Dedifferentiated amniotic fluid mesenchymal stem cell (primary cell): Measurements from ENCODE around the gene RETREG1.

Source experiments
- DNase-seq: peaks from one replicate; pipeline ENCODE4 v3.0.0-alpha.2; 2016; ENCODE audit errors: extremely low spot score

Gene RETREG1

DNA sequence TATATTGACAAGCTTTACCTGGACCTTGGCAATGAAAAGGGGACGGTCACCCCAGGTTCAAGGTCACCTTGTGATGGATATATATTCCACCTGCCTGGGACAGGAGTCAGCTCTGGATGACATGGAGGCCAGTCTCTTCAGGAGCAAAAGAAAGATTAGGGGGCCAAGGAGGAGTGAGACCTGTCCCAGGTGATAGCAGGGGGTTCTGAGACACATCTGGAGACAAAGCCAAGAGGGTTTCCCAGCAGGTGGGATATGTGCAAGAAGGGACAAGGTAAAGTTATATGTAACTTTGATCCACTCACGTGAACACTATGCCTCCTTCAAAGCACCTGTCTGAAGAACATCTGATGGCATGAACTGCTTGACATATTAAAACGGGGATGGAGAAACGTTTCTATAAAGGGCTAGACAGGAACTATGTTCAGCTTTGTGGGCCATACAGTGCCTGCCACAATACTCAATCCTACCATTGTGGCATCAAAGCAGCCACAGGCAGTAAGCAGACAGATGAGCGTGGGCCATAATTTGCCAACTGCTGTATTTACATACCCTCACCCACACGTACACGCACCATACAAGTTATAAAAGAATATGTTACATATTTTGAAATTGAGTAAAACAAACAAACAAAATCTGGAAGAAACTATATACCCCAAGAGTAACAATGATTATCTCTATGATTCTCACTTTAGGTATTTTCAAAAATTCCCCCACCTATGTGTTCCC, 88.3 kb downstream of the RETREG1 start:
- no peak for DNase-seq

DNA sequence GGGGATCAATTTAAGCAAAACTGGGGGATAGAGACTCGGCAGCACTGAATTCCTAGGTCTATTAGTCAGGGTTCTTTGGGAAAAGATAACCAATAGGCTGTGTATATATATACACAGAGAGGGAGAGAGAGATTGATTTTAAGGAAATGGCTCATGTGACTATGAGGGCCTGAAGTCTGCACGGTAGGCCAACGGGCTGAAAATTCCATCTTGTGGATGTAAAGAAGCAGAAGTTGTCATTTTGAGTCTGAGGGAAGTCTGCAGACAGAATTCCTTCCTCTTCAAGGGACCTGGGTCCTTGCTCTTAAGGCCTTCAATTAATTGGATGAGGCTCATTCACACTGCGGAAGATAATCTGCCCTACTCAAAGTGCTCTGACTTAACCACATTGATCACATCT, 91.1 kb downstream of the RETREG1 start:
- no peak for DNase-seq

DNA sequence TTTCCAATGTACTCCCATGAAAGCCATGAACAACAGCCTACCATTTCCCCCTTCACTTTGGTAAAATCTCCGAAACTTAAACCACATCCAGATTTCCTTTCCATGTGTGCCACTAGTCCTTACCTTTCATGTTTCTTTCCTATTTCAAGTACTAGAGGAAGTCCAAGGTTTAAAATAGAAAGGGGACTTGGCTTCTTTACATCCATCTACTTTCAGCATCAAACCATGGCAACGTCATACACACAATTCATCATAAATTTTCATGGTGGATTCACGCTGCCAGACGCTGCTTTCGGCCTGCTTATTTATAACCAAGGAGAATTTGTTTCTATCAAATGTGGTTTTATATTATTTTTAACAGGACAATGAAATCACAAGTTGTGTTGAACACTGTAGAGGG, 92.5 kb downstream of the RETREG1 start:
- no peak for DNase-seq

DNA sequence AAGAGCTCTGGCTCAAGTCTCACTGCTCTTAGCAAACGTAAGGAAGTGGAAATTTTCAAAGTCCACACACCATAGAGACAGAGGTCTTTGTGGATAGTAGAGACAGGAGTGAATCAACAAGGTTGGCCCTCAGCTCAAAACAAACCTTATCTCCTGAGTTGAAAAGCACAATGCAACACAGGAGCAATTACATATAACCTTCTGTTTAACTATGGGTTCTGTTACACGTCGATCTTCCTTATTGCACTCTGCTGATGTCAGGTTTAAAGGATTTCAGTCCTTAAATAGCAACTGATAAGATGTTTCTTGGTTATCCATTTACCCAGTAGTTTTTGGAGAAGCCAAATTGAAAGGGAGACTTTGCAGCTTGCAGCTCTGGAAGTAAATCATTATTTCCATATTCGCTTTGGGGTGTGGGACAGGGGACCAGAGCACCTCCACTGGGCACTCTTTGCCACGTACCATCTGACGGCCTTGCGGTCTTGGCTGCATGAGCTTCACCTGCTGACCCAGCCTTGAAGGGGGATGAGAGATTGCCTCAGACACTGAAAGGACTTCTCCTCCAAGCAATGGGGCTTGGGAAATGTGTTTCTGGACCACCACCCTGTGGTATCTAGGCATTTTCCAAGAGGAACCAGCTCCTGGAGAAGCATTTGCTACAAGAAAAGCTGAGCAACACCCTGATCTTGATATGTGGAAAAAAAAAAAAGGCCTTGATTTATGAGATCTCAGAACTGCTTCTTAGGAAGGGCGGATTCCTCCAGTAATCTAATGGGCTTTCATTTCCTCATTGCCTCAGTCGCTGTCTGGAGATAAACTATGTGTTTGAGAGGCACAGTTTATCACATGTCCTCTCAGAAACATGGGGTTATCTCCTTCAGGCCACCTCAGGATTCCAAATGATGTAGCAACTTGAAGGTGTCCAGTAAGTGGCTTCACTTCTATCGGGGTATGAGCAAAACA, 95.0 kb downstream of the RETREG1 start:
- no peak for DNase-seq

DNA sequence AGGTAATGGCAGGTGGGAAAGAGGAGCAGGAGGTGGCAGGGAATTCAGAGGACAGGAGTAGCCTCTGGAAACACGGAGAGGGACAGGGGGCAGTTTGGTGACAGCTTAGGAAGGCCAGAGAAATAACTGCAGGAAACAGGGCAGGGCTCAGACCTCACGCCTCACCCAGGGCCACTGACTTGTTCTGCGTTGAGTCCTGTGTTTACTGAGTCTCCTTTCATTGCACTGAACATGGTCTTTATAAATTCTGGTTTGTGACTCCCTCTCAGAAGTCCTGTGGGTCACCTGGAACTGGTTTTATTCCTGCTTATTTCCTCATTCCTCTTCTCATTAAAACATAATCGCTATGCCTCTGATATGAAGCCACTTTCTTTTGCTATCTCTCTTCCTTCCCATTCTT, 96.0 kb downstream of the RETREG1 start:
- DNase-seq, result no peak

DNA sequence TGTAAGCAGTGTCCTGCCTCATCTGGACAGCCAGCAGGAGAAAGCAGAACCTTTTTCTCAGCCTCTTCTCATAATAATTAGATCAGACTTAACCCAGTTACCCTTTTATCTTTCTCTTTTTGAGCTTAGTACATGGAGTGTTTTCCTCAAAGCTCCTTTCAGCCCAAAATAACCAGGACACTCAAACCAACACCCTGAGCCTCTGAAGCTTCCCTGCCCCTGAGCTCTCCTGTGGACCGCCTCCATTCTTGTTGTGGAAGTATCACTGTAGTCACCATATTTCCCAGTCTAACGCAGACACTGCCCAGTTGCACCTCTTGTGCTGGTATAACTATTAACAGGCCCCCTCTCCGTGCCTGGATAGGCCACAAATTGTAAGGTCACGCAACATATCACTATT, 97.4 kb downstream of the RETREG1 start:
- no peak for DNase-seq

DNA sequence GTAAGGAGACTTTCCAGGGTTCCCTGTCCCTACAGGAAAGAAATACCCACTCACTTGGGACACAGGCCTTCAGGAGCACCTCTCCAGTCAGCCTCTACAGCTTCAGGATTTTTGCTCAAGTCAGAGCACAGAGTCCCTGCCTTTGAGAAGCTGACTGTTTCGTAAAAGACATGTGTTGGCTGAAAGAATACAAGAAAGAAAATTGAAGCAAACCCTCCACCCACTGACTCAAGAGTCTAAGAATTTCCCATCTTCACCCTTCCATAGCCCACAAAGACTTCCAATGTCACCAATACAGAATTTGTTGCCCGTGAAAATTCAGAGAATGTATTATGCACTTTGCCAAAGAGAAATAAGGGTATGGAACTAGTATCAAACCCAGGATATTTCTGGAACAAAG, 98.2 kb downstream of the RETREG1 start:
- DNase-seq, result no peak

DNA sequence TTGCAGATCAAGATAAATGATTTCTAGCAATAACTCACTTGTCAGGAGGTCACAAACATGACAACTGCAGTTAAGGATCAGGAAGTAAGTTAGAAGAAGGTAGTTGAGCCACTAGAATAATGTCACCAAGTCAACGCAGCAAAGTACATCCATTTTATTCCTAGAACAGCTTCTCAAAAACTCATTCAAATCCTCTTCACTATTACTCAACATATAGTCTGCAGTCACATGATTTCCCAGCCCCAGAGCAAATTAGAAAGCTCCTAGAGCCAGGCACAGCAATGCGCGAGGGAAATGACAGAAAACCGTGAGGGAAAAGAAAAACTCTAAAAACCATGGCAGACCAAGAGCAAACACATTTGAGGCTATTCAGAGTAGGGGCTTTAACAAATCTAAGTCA, 101.3 kb downstream of the RETREG1 start:
- no peak for DNase-seq

DNA sequence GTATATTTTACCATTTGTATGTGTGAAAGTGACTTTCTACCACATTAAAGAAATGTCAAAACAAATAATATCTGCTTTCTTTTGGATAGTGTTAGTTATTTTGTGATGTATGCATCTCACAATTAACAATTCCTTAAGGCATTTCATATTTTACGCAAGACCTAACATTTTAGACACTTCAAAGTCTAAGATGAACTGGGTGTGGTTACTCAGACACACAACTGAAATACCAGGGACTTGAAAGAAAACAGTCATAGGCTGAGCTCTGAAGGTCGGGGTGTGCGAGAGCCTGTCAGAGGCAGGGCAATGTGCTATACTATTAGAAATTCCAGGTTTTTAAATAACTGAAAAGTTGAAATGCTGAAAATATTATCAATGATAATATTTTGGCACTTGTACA, 106.7 kb downstream of the RETREG1 start:
- no peak for DNase-seq

DNA sequence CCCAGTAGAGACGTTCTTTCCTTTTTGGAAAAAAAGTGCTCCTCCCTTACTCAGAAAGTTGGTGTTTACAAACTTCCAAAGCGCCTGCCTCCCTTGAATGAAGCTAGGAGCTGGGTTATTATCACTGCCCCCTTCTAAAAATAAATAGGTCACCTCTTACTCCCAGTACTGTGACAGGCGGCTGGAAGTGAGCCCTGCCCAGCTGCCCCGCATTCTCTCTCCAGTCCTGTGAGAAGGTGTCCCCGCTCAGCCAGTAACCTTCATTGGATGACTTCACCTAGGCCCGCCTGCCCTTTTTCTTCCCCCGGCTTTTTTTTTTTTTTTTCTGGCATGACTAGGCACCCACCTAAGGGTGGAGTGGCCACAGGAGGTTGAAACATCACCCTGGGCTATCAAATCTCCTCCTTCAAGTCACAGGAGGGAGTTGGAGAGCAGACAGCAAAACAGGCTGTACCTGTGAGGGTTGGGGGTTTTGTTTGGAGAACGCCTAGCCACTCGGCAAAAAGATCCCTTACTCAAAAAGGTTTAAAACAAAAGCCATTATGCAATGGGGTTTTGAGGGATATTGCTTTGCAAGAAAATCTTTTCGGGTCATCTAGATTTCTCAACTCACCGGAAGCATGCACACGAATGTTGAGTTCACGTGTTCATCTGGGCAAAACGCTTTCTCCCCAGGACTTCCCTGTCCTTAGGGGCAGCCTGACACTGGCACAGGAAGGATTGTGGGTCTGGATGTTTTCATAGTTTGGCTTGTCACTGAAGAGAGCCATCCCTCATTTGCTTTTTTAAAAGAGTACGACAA, 107.9 kb downstream of the RETREG1 start:
- no peak for DNase-seq

DNA sequence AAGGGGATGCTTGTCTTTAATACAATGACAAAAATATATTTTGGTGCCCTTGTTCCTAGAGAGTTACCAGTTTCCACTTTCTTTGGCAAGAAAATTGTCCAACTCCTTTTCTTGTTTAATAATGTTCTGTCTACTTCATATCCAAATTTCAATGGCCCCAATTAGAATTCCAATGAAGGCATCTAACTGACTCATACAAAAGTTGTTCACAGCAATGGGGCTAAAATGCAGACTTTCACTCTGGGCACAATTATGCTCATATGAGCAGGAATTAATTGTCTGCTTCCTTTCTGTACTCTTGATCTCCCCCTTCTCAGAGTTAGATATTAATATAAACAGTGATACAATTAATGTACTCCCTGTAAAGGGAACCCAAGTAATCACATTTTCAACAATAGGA, 109.1 kb downstream of the RETREG1 start:
- peak; percentile 19 for DNase-seq

DNA sequence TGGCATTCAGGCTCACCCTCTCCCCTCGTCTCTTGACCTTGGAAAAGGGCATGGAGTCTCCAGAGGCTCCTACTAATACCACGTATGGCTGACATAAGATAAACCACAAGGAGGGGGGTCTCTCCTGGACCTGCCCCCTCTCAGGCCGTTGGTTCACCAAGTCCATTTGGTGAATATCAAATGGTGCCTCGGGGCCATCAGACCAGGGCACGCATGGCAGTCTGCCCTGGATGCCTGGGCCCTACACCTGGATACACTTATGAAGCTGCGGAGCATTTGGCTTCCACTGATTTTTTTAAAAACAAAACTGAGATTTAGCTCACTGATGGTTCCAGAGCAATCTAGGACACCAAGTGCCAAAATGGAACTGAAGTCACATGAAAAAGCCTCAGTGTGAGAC, 110.9 kb downstream of the RETREG1 start:
- no peak for DNase-seq

DNA sequence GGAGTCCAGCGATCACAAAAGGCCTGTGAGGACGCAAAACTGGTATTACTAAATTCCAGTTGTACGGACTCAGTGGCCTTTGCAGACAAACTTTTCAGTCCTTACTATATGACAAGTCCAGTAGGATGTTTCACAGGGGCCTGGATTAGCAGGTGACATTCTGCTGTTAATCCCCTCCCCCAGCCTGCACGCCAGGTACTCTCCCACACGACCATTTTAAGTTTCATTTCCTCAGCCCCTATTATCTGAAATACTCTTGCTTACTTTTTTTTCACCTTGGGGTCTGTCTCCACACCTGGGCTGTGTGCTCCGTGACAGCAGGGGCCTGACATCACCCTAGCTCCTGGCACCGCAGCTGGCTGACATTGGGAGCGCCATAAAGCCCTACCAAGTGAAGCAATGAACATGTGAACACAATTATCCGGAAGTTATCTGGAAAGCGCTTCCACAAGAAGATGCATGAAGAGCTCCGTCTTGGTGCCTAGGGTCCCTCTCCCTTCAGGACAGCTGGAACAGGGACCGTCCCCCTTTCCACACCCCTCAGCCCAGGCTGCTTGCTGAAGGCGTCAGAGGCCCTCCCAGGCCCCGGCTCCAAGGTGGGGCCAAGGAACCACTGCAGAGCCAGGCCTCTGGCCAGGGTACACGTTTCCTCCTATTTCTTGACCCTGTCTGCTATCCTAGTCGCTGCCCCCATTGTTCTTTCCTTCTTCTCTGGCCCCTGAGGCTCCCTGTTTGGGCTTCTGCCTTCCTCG, 111.5 kb downstream of the RETREG1 start:
- no peak for DNase-seq

DNA sequence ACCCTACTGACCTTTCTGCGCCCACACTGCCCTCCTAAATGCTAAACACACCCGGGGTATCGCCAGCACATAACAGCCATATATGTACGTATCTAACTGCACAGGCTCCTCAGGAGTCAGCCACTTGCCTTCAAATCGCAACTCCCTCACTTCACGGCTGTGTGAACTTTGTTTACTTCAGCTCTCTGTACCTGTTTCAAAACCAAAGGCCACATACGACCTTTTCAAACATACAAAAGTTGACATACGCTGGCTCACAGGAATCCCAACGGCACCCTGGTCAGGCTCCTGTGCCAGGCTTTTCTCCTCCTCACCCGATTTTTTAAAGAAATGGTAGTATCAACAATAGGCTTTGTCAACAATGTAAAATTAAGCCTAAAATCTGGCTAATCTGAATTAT, 112.2 kb downstream of the RETREG1 start:
- DNase-seq, result no peak

DNA sequence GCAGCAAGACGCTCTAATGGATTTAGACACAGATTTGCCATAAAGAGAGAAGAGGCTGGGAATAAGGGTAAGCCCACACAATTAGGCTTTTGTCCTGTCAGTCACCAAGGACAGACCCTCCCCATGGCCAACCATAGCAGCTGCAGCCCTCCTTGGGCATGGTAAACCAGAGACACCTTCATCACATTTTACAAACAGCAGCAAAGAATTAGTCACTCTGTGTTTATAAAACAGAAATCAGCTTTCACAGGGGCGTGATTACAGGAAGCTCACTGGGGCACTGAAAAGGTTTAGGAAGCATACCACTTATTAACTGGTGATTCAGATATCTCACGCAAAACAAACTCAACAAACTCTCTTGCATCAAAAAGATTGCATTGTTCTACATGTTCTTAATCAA, 113.9 kb downstream of the RETREG1 start:
- no peak for DNase-seq

DNA sequence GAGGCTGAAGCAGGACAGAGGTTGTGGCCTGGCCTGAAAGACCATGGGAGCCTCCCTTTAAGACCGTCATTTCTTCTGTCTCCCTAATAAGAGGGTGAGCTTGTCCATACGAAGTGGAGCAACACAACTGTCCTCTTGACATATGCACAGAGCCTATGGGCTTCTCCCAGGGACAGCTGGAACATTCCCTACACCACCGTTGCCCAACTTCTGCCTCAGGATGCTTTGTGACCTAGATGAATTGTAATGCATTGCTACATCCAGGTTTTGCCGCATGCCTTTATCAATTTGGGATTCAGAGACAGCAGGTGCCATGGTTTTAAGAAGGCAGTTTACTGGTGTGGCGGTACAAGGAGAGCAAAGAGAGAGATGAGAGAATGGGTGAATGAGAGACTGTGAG, 116.8 kb downstream of the RETREG1 start:
- no peak for DNase-seq

DNA sequence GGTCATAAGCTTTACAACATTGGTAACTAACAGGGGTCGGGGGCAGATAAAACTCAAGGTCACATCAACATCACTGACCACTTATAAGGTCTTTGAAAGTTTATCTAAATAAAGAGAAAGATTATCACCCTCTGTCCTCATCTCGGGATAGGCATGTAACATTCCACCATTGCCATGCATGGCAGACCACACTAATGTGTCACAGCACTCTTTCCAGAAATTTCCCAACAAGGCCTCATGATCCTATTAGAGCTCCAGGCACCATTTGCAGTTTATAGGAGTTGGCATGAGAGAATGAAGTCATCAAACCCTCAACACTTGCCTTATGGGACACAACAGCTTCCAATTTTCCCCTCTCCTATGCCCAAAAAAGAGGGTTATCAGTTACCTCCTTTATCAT, 119.3 kb downstream of the RETREG1 start:
- DNase-seq, result no peak

DNA sequence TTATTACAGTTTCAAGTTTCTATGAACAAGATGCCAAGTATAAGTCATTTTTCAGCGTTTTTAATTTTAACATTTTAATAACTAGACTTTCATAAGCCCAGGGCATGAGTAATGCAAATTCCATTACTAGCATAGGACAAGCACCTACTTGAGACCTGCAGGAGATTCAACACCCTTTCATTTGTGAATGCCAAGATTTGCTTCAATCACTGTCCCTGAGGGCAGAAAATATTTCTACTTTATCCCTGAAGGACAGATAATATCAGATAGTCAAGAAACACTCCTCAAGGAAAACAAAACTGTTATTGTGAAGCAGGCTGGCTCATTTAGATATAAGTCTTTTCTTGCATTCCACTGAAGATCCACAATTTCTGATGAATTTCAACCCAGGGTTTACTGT, 123.5 kb downstream of the RETREG1 start:
- no peak for DNase-seq

DNA sequence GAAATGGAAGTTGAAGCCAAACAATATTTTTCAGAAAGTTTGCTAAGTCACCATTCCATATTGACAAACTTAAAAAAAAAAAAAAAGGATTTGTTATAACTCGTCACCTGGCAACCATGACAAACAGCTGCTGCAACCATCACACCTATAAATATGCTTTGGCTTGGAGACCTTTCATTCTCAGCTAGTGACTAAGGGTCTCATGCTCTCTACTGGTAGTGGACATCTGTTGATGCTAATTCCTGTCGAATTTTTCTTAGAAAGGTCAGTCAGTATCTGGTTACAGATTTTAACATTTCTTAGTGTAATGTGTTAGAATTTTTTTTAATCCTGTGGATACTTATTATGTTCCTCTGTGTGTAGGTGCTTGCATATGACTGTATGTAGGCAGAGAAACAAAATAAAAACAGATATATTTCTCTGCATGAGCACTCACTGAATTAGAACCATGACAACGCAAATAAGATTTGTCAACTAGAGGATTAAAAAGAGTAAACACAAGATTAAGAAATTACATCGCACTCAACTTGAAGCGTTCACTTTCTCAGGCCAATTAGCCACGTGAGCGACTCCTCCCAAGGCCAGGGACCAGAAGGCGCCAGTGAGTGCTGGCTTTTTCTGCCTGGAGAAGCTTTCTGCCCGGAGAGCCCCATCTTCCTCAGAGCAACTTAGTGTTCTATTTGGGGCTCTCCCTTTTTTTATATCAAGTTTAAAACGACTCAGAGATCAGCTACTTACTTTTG, 124.2 kb downstream of the RETREG1 start:
- peak; percentile 53 for DNase-seq

DNA sequence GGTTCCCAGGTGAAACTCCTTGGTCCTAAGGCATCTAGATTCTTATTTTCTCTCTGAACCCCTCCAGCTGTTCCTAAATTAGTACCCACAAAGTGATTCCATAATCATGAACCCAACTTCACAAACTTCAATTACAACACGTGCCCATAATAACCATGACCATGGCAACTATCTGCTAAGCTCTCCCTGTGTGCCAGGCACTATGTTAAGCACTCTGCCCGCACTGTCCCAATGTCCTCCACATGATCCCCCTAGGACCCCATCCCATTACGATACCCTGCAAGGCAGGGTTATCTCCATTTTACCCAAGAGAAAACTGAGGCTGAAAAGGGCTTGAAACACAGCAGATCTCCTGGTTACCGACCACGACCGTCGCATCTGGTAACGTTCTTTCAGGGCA, 125.9 kb downstream of the RETREG1 start:
- no peak for DNase-seq

DNA sequence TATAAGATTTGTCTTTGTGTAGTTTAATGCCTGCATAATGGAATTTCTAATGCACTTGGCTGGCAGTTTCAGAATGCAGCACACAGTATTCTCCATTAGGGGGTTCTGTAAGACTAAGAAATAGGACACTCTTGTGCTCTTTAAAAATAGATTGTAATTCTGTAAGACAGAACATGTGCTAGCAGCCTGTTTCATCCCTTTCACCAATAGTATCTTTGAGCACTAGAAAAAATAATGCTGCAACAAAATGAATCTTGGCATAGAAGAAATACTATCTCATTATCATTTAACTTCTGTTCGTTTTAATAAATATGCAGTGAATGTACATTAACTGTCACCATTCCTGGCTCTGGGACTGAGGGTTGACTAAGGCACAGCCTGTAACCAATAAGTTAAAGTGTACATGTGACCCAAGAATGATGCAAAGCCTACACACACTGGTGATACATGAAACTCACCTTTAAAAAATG, 127.4 kb downstream of the RETREG1 start:
- peak; percentile 74 for DNase-seq
